KOPT-K1 (cell line): ENCODE data around the gene OVAAL.
"Not testable (repeated sequence)": the region's sequence is repeated elsewhere in the genome, so short reads cannot be mapped to it uniquely, and the experiment has no call there.

ENCODE experiments used
- H3K27ac ChIP-seq: fragments of 200-600 bp; sonication (generic); 2 replicates; pipeline ENCODE4 v1.5.1; 2016; ENCODE audit warnings: antibody characterized with exemption, mild to moderate bottlenecking, low read depth, low read length; ENCODE audit not compliant: poor library complexity, severe bottlenecking
- H3K36me3 ChIP-seq: fragments of 200-600 bp; sonication (generic); 2 replicates; pipeline ENCODE4 v1.5.1; 2017; ENCODE audit warnings: antibody characterized with exemption, mild to moderate bottlenecking, low read length, moderate library complexity; ENCODE audit not compliant: insufficient read depth
- H3K9me3 ChIP-seq: fragments of 200-600 bp; sonication (generic); 2 replicates; pipeline ENCODE4 v1.5.1; 2017; ENCODE audit warnings: antibody characterized with exemption, low read length, mild to moderate bottlenecking; ENCODE audit not compliant: insufficient read depth, poor library complexity, severe bottlenecking

Gene OVAAL

GRCh38 chr1:180532854-180533253 is 25.9 kb upstream of the OVAAL start:
- Histone ChIP-seq H3K27ac (no peak overlapping the region), H3K36me3 (no peaks in the 10 kb centered on the region), H3K9me3 (no peaks in the 10 kb centered on the region)

GRCh38 chr1:180533266-180533987 is 25.3 kb upstream of the OVAAL start:
- Histone ChIP-seq H3K9me3 (no peaks in the 10 kb centered on the region), H3K36me3 (no peaks in the 10 kb centered on the region), H3K27ac (no peak overlapping the region)

GRCh38 chr1:180534214-180534613 is 24.6 kb upstream of the OVAAL start:
- Histone ChIP-seq H3K9me3 (no peaks in the 10 kb centered on the region), H3K36me3 (no peaks in the 10 kb centered on the region), H3K27ac (no peak overlapping the region)

GRCh38 chr1:180535418-180535999 is 23.3 kb upstream of the OVAAL start:
- H3K9me3 ChIP-seq = no peaks in the 10 kb centered on the region
- H3K36me3 ChIP-seq = no peaks in the 10 kb centered on the region
- no peak overlapping the region for H3K27ac ChIP-seq

GRCh38 chr1:180536821-180537372 is 21.9 kb upstream of the OVAAL start:
- H3K9me3 ChIP-seq = no peaks in the 10 kb centered on the region
- H3K27ac ChIP-seq = no peak overlapping the region
- H3K36me3 ChIP-seq = no peaks in the 10 kb centered on the region

- H3K27ac ChIP-seq = no peak overlapping the region
These were observed 19.6 kb upstream of the OVAAL start for GRCh38 chr1:180539136-180539535.

GRCh38 chr1:180540697-180541594 is 17.8 kb upstream of the OVAAL start:
- Histone ChIP-seq H3K9me3 (no peaks in the 10 kb centered on the region), H3K27ac (no peak overlapping the region), H3K36me3 (no peaks in the 10 kb centered on the region)

More at GRCh38 chr1:180539136-180539535, 19.6 kb upstream of the OVAAL start:
- Histone ChIP-seq H3K9me3 (no peaks in the 10 kb centered on the region), H3K36me3 (no peaks in the 10 kb centered on the region)

- H3K9me3 ChIP-seq = no peaks in the 10 kb centered on the region
- H3K27ac ChIP-seq = no peak overlapping the region
- H3K36me3 ChIP-seq = no peaks in the 10 kb centered on the region
These were observed 16.5 kb upstream of the OVAAL start for GRCh38 chr1:180542113-180542837.

GRCh38 chr1:180542838-180543145 is 16.0 kb upstream of the OVAAL start:
- Histone ChIP-seq H3K36me3 (no peaks in the 10 kb centered on the region), H3K9me3 (no peaks in the 10 kb centered on the region), H3K27ac (no peak overlapping the region)

- H3K9me3 ChIP-seq = no peaks in the 10 kb centered on the region
- no peak overlapping the region for H3K27ac ChIP-seq
- H3K36me3 ChIP-seq = no peaks in the 10 kb centered on the region
These were observed 14.7 kb upstream of the OVAAL start for GRCh38 chr1:180544050-180544449.

GRCh38 chr1:180545991-180546390 is 12.8 kb upstream of the OVAAL start:
- Histone ChIP-seq H3K27ac (no peak overlapping the region), H3K36me3 (no peaks in the 10 kb centered on the region), H3K9me3 (no peaks in the 10 kb centered on the region)

- Histone ChIP-seq H3K9me3 (no peaks in the 10 kb centered on the region), H3K27ac (no peak overlapping the region), H3K36me3 (no peaks in the 10 kb centered on the region)
These were observed 10.0 kb upstream of the OVAAL start for GRCh38 chr1:180548686-180549317.

GRCh38 chr1:180549770-180550169 is 9.0 kb upstream of the OVAAL start:
- H3K36me3 ChIP-seq, H3K9me3 ChIP-seq, H3K27ac ChIP-seq: not testable (repeated sequence)

- H3K9me3 ChIP-seq = no peaks in the 10 kb centered on the region
- H3K36me3 ChIP-seq = no peaks in the 10 kb centered on the region
- no peak overlapping the region for H3K27ac ChIP-seq
These were observed 8.5 kb upstream of the OVAAL start for GRCh38 chr1:180550241-180550640.
